Lung (tissue), 12 donors: ENCODE measurements around the gene GRIK3. TPM values are rescaled to one million over a fixed set of nuclear protein-coding genes. Genes with fewer than 3 reads are reported as not detected.

Experiments
- ATAC-seq: fragments of 200-7000 bp; cut with Tn5 transposase; one replicate; pipeline ENCODE4 v1.9.1; 2020; ENCODE audit warnings: moderate number of reproducible peaks; ENCODE audit not compliant: insufficient read depth, low FRiP score
- DNase-seq, 3 donors: peaks; one replicate each; pipeline ENCODE4 v3.0.0-alpha.2; 2013 to 2017
- H3K27ac ChIP-seq, 2 donors: one replicate each; pipeline ENCODE4 v1.5.1; 2013; ENCODE audit warnings: mild to moderate bottlenecking in 2 of 2, moderate library complexity in 2 of 2, control low read depth in 1 of 2, inconsistent platforms in 1 of 2, low read depth in 1 of 2, low read length in 1 of 2
- H3K27me3 ChIP-seq, 3 donors: one replicate each; pipeline ENCODE4 v1.5.1; 2013; ENCODE audit warnings: low read length in 2 of 3; ENCODE audit not compliant: control insufficient read depth in 3 of 3, insufficient read depth in 3 of 3
- H3K36me3 ChIP-seq, 4 donors: one replicate each; pipeline ENCODE4 v1.5.1; 2013; ENCODE audit warnings: low read length in 4 of 4, mild to moderate bottlenecking in 1 of 4, moderate library complexity in 1 of 4; ENCODE audit not compliant: control insufficient read depth in 4 of 4, insufficient read depth in 4 of 4
- H3K4me1 ChIP-seq, 5 donors: one replicate each; pipeline ENCODE4 v1.5.1; 2013; ENCODE audit warnings: low read length in 5 of 5, mild to moderate bottlenecking in 2 of 5, moderate library complexity in 1 of 5; ENCODE audit not compliant: control insufficient read depth in 5 of 5, insufficient read depth in 5 of 5
- H3K4me3 ChIP-seq: one replicate; pipeline ENCODE4 v1.5.1; 2013; ENCODE audit warnings: mild to moderate bottlenecking, control low read depth, moderate library complexity
- H3K9ac ChIP-seq, 2 donors: one replicate each; pipeline ENCODE4 v1.5.1; 2013; ENCODE audit warnings: low read length in 2 of 2, control low read depth in 1 of 2; ENCODE audit not compliant: insufficient read depth in 1 of 2
- H3K9me3 ChIP-seq, 4 donors: one replicate each; pipeline ENCODE4 v1.5.1; 2013; ENCODE audit warnings: low read length in 3 of 4, mild to moderate bottlenecking in 1 of 4, moderate library complexity in 1 of 4; ENCODE audit not compliant: control insufficient read depth in 4 of 4, insufficient read depth in 3 of 4
- CTCF ChIP-seq: IDR thresholded peaks from 2 replicates; pipeline ENCODE4 v1.5.1; 2012; ENCODE audit warnings: mild to moderate bottlenecking; ENCODE audit errors: control extremely low read depth, extremely low read depth
- WGBS, 2 donors: extraction: QIAGEN DNeasy Blood & Tissue Kit; methylation state at CpG; one replicate each; pipeline ENCODE4 v1.1.7; 2013; 5-methylcytosine and 5-hydroxymethylcytosine counted together
- polyA plus RNA-seq, 2 donors: library from polyadenylated mRNA; stranded (reverse); fragments of 200-250 nt; gene quantifications; one replicate each; pipeline ENCODE4 v1.2.1, GENCODE V29; 2013
- total RNA-seq, 2 donors: library from RNA; depleted of rRNA in 1 of 2; stranded (reverse); fragments of >200 nt in 1 of 2; gene quantifications; one replicate each; pipeline ENCODE4 v1.2.1, GENCODE V29; 2014 to 2021
- donor health status: control.
- donor health status: control.
- donor health status: Bipolar disorder and iron deficiency.
- donor health status: healthy.
- donor health status: DM: yes; HTN: yes; CAD: no.

GRIK3 gene
- total and polyA plus RNA-seq, 4 donors = 0.01 to 0.40 (median 0.07) TPM

DNA sequence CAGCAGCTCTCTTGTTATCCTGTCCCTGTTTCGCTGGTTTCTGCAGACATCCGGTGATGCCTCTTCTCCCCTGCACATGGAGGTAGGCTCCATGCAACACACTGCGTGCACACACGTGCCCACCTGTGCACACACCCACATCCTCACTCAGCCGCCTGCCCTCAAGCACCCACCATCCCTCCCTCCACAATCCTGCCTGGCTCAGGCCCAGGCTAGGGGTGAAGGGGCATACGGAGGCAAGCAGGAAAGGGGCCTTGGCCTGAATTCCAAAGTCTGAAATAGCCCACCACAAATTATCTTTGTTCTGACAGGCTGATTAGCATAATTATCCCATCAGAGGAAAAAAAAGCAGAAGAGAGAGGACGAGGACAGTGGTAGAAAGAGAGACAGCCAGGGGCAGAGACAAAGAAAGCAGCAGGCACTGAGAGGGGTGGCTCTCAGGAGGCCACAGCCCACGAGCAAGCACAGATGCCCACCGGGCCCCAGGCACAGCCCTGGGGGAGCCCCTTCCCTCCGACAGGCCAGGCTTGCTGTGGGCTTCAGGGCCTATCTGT, 73.2 kb downstream of the GRIK3 start:
- no peaks in the 10 kb centered on the region for H3K4me1 ChIP-seq
- H3K4me3 ChIP-seq = no peak overlapping the region
- no peak for DNase-seq
- H3K9me3 ChIP-seq = peaks cover 0 to 6% (median 0%) of the 10 kb centered on the region in 4 donors
- no peaks in the 10 kb centered on the region for H3K27me3 ChIP-seq
- H3K36me3 ChIP-seq = no peaks in the 10 kb centered on the region
- 66 to 72% methylated on average over 10 of the region's 10 CpGs for WGBS, 2 donors
- no peak for TF ChIP-seq CTCF
- no peak for ATAC-seq
- H3K27ac ChIP-seq = no peak overlapping the region
- H3K9ac ChIP-seq = no peak overlapping the region

DNA sequence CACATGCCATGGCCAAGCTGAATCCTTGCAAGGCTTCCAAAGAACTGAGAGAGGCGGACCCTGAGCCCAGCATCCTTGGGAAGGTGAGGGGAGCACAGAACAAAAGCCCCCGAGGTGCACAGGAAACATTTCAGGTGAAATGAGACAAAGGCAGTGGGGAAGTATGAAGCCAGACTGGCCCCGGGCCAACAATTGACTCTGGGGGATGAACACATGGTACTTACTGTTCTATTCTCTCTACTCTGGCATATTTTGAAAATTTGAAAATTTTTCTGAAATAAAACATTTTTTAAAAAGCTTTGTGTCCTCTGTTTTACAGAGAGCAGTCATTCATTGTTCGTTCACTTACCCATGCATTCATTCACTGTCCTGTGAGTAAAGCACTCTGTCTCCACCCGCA, 77.7 kb downstream of the GRIK3 start:
- H3K4me3 ChIP-seq = no peak overlapping the region

DNA sequence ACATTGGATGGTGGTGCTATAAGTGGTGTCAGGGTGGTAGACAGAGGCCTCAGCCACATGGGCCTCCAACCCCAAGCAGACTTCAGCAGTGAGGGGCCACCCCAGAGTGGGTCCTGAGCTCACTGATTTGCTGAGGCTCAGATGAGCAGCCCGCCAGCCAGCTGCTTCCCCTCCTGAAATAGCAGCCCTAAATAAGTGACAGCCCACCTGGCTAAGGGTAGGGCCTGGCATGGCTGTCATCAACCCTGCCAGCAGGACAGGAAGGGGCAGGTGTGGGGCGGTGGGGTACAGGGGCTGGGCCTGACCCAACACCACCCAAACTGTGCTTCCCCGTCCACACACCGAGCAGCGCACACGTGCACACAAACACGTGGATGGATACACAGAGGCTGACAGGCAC, 79.3 kb downstream of the GRIK3 start:
- DNase-seq = no peak
- no peak for ATAC-seq
- H3K27ac ChIP-seq = no peak overlapping the region
- TF ChIP-seq CTCF = no peak
- H3K4me3 ChIP-seq = no peak overlapping the region
- H3K9ac ChIP-seq = no peak overlapping the region
- WGBS, 2 donors = 88 to 89% methylated on average over 7 of the region's 7 CpGs
- H3K4me1 ChIP-seq = no peaks in the 10 kb centered on the region
- H3K36me3 ChIP-seq = no peaks in the 10 kb centered on the region
- H3K9me3 ChIP-seq = peaks cover 0 to 2% (median 0%) of the 10 kb centered on the region in 4 donors
- peaks cover 0 to 8% (median 0%) of the 10 kb centered on the region in 3 donors for H3K27me3 ChIP-seq

More for the DNA sequence above, 77.7 kb downstream of the GRIK3 start:
- H3K27ac ChIP-seq = no peak overlapping the region
- H3K9me3 ChIP-seq = peaks cover 0 to 4% (median 0%) of the 10 kb centered on the region in 4 donors
- H3K4me1 ChIP-seq = no peaks in the 10 kb centered on the region
- 70 to 73% methylated on average over 5 of the region's 5 CpGs for WGBS, 2 donors
- DNase-seq (no peak), ATAC-seq (no peak)
- peaks cover 0 to 4% (median 0%) of the 10 kb centered on the region in 3 donors for H3K27me3 ChIP-seq
- no peaks in the 10 kb centered on the region for H3K36me3 ChIP-seq
- no peak for TF ChIP-seq CTCF
- H3K9ac ChIP-seq = no peak overlapping the region

- no peak for TF ChIP-seq CTCF
- ATAC-seq = no peak
- Histone ChIP-seq H3K4me3 (no peak overlapping the region), H3K4me1 (no peaks in the 10 kb centered on the region), H3K9me3 (no peaks in the 10 kb centered on the region), H3K27ac (no peak overlapping the region), H3K36me3 (no peaks in the 10 kb centered on the region), H3K27me3 (peaks cover 0 to 8% (median 3%) of the 10 kb centered on the region in 3 donors), H3K9ac (no peak overlapping the region)
- 58 to 70% methylated on average over 5 of the region's 5 CpGs for whole genome bisulfite sequencing, 2 donors
- no peak for DNase-seq
These were observed 81.3 kb downstream of the GRIK3 start for GRCh38 chr1:36953061-36953460.
